HepG2 (cell line): ENCODE measurements around the gene ACOT2. TPM values are rescaled to one million over a fixed set of nuclear protein-coding genes. Genes with fewer than 3 reads are reported as not detected.

ENCODE experiments used
- BCL6 ChIP-seq: IDR thresholded peaks from 2 replicates; pipeline ENCODE4 v1.6.1; 2016; ENCODE audit warnings: missing genetic modification reagents, missing compliant biosample characterization
- GMEB2 ChIP-seq: IDR thresholded peaks from 2 replicates; pipeline ENCODE4 v1.6.1; 2016; ENCODE audit warnings: missing biosample characterization, missing genetic modification reagents, low read depth
- JUND ChIP-seq: sonication (generic); formaldehyde crosslinking; IDR thresholded peaks from 2 replicates; pipeline ENCODE4 v1.8.0; 2022; ENCODE audit warnings: mild to moderate bottlenecking, missing genetic modification reagents
- LCORL ChIP-seq, 2 experiments: fragments of 450-650 bp in 1 of 2; sonication (generic) in 1 of 2; formaldehyde crosslinking in 1 of 2; IDR thresholded peaks; 2 replicates each; pipeline versions ENCODE4 v1.5.0 to v1.6.1; 2017 to 2020; ENCODE audit warnings: antibody characterized with exemption in 1 of 2, missing genetic modification reagents in 1 of 2
- PAXIP1 ChIP-seq: sonication (generic); formaldehyde crosslinking; conservative IDR thresholded peaks from 2 replicates; pipeline ENCODE4 v1.4.0; 2020; ENCODE audit warnings: mild to moderate bottlenecking, missing genetic modification reagents, moderate library complexity
- SMYD3 ChIP-seq: sonication (generic); formaldehyde crosslinking; IDR thresholded peaks from 2 replicates; pipeline ENCODE4 v1.8.1; 2023; ENCODE audit warnings: mild to moderate bottlenecking, missing genetic modification reagents
- ZFP36 ChIP-seq: fragments of 150-350 bp; IDR thresholded peaks from 2 replicates; pipeline ENCODE4 v1.6.1; 2018; ENCODE audit warnings: borderline replicate concordance, low read length, low read depth; ENCODE audit not compliant: partially characterized antibody
- ZNF260 ChIP-seq: sonication (generic); formaldehyde crosslinking; IDR thresholded peaks from 2 replicates; pipeline ENCODE4 v1.4.0; 2020; ENCODE audit warnings: missing genetic modification reagents, low read depth, mild to moderate bottlenecking, borderline replicate concordance
- ZNF317 ChIP-seq: sonication (generic); formaldehyde crosslinking; IDR thresholded peaks from 2 replicates; pipeline ENCODE4 v1.5.0; 2020; ENCODE audit warnings: mild to moderate bottlenecking, missing genetic modification reagents
- ZNF331 ChIP-seq: sonication (generic); formaldehyde crosslinking; IDR thresholded peaks from 2 replicates; pipeline ENCODE4 v1.4.0; 2020; ENCODE audit warnings: missing genetic modification reagents
- ZNF512B ChIP-seq: sonication (generic); formaldehyde crosslinking; IDR thresholded peaks from 2 replicates; pipeline ENCODE4 v1.5.1; 2020; ENCODE audit warnings: missing genetic modification reagents, mild to moderate bottlenecking, borderline replicate concordance
- ZNF646 ChIP-seq: sonication (generic); formaldehyde crosslinking; IDR thresholded peaks from 2 replicates; pipeline ENCODE4 v1.9.0; 2021; ENCODE audit warnings: mild to moderate bottlenecking, missing genetic modification reagents
- ZNF761 ChIP-seq: sonication (generic); formaldehyde crosslinking; conservative IDR thresholded peaks from 2 replicates; pipeline ENCODE4 v1.4.0; 2020; ENCODE audit warnings: mild to moderate bottlenecking, missing genetic modification reagents
- polyA plus RNA-seq, 8 experiments: library from polyadenylated mRNA; depleted of rRNA in 3 of 8; stranded (reverse) in 7 of 8; unstranded in 1 of 8; fragments of >200 nt; fragmentation: Illumina TruSeq in 4 of 8; extraction: Trizol in 4 of 8; gene quantifications; 2 replicates each; pipeline versions ENCODE4 v1.2.1 to v1.2.3, GENCODE V29; 2011 to 2016; ENCODE audit warnings: low read depth in 4 of 8, missing spikeins in 1 of 8, mixed read lengths in 1 of 8; ENCODE audit not compliant: insufficient read depth in 1 of 8
- total RNA-seq, 5 experiments: library from RNA; depleted of rRNA; stranded (reverse); fragments of >200 nt; fragmentation: Illumina TruSeq; extraction: Trizol; gene quantifications; 2 replicates each; pipeline ENCODE4 v1.2.3, GENCODE V29; 2016; ENCODE audit warnings: low read depth in 1 of 5

Gene ACOT2
- total and polyA plus RNA-seq, 2 of the 13 experiments (the other 11 are each of a cell fraction or from before 2014, with no cell fraction given) = 60.0 to 110 TPM

GRCh38 chr14:73612339-73613045, 43.5 kb downstream of the ACOT2 start, which contains the start of gene ACOT6 (continued):
- no peak for TF ChIP-seq ZNF512B (CRISPR knock-in tag)
- 0 out of 2 replicates have a peak, but pooled peaks have one; percentile 18 for TF ChIP-seq GMEB2 (CRISPR knock-in tag)
- no peak for TF ChIP-seq JUND (CRISPR knock-in tag)
- TF ChIP-seq ZNF761 (CRISPR knock-in tag) = peak; percentile 69; the same call in 1 of the 2 replicates
- peak; percentile 37; the same call in 1 of the 2 replicates for TF ChIP-seq SMYD3 (CRISPR knock-in tag)
- TF ChIP-seq ZFP36 = no peak
- no peak for TF ChIP-seq LCORL (IDR thresholded peaks at IDR 0.05)
- TF ChIP-seq LCORL (CRISPR knock-in tag; IDR thresholded peaks at IDR 0.05) = no peak
- no peak for TF ChIP-seq ZNF260
- TF ChIP-seq PAXIP1 (CRISPR knock-in tag) = 0 out of 2 replicates have a peak, but pooled peaks have one; percentile 30
- TF ChIP-seq ZNF331 (CRISPR knock-in tag) = no peak; the same call in 1 of the 2 replicates
- no peak for TF ChIP-seq BCL6 (CRISPR knock-in tag)
- TF ChIP-seq ZNF317 (CRISPR knock-in tag) = 0 out of 2 replicates have a peak, but pooled peaks have one; percentile 9
- no peak for TF ChIP-seq ZNF646 (CRISPR knock-in tag)
